Measurements from ENCODE around the gene MAST2. TPM values are rescaled to one million over a fixed set of nuclear protein-coding genes. Genes with fewer than 3 reads are reported as not detected.

MAST2 gene
- total and polyA plus RNA-seq, 2 of the 13 experiments (the other 11 are each of a cell fraction or from before 2014, with no cell fraction given) = 15.3 to 23.0 TPM

- peak; percentile 77; the same call in 1 of the 2 replicates for TF ChIP-seq ZNF280D (CRISPR knock-in tag; IDR thresholded peaks at IDR 0.05)
- TF ChIP-seq ZNF335 (CRISPR knock-in tag; IDR thresholded peaks at IDR 0.05) = 0 out of 2 replicates have a peak, but pooled peaks have one; percentile 49
- TF ChIP-seq CBFB (CRISPR knock-in tag; IDR thresholded peaks at IDR 0.05) = peak; percentile 85
- TF ChIP-seq HNF1A (IDR thresholded peaks at IDR 0.05; ENCODE audit: low read depth) = peak; percentile 61; the same call in 1 of the 2 replicates
- peak; percentile 71; the same call in 1 of the 2 replicates for TF ChIP-seq HNF1A (CRISPR knock-in tag; IDR thresholded peaks at IDR 0.05; ENCODE audit: borderline replicate concordance)
- TF ChIP-seq ONECUT2 (CRISPR knock-in tag; IDR thresholded peaks at IDR 0.05) = peak; percentile 88
- peak; percentile 87; the same call in 1 of the 2 replicates for TF ChIP-seq ZNF556 (CRISPR knock-in tag; IDR thresholded peaks at IDR 0.05; ENCODE audit: borderline replicate concordance)
- peak; percentile 81 for TF ChIP-seq PPARG (CRISPR knock-in tag; conservative IDR thresholded peaks at IDR 0.05)
- TF ChIP-seq ZNF3 (CRISPR knock-in tag; IDR thresholded peaks at IDR 0.05) = peak; percentile 55; the same call in 1 of the 2 replicates
- peak; percentile 90 for TF ChIP-seq HOMEZ (CRISPR knock-in tag; IDR thresholded peaks at IDR 0.05; ENCODE audit: low read depth)
- TF ChIP-seq ISL2 (CRISPR knock-in tag; IDR thresholded peaks at IDR 0.05) = peak; percentile 65
- TF ChIP-seq ZSCAN25 (CRISPR knock-in tag; IDR thresholded peaks at IDR 0.05) = 0 out of 2 replicates have a peak, but pooled peaks have one; percentile 33
- peak; percentile 86 for TF ChIP-seq MED1 (CRISPR knock-in tag; IDR thresholded peaks at IDR 0.05)
- TF ChIP-seq IRF9 (CRISPR knock-in tag; IDR thresholded peaks at IDR 0.05; ENCODE audit: borderline replicate concordance) = peak; percentile 52; the same call in 1 of the 2 replicates
- TF ChIP-seq KAT2B (IDR thresholded peaks at IDR 0.05; ENCODE audit: borderline replicate concordance, low read depth, low read length) = peak; percentile 67; the same call in 1 of the 2 replicates
- peak; percentile 11; the same call in 1 of the 2 replicates for TF ChIP-seq TAF1 (CRISPR knock-in tag; IDR thresholded peaks at IDR 0.05)
These were observed 68.9 kb downstream of the MAST2 start (continued) for GRCh38 chr1:45872173-45872801.

Measured in HepG2 (cell line).